OCI-LY1 (cell line): ENCODE data around the gene ABHD6.

Experiments
- H2AFZ ChIP-seq: fragments of 200-600 bp; sonication (generic), shearing (Covaris generic); 2 replicates; pipeline ENCODE4 v1.6.0; 2014; ENCODE audit warnings: antibody characterized with exemption, mild to moderate bottlenecking, low read length
- H3F3A ChIP-seq: fragments of 200-600 bp; sonication (generic), shearing (Covaris generic); 2 replicates; pipeline ENCODE4 v1.6.0; 2014; ENCODE audit warnings: mild to moderate bottlenecking, antibody characterized with exemption, low read length, moderate library complexity; ENCODE audit not compliant: insufficient read depth
- H3K27ac ChIP-seq: fragments of 200-600 bp; sonication (generic); 2 replicates; pipeline ENCODE4 v1.5.1; 2014; ENCODE audit warnings: low read length, mixed run types, mild to moderate bottlenecking, low read depth; ENCODE audit not compliant: poor library complexity, severe bottlenecking
- H3K27me3 ChIP-seq: fragments of 200-600 bp; sonication (generic); 2 replicates; pipeline ENCODE4 v1.6.0; 2014; ENCODE audit warnings: antibody characterized with exemption, mild to moderate bottlenecking, low read length, moderate library complexity; ENCODE audit not compliant: insufficient read depth
- H3K36me3 ChIP-seq: fragments of 200-600 bp; sonication (generic); 2 replicates; pipeline ENCODE4 v1.6.1; 2014; ENCODE audit warnings: mild to moderate bottlenecking, antibody characterized with exemption, low read length, moderate library complexity, mixed read lengths; ENCODE audit not compliant: insufficient read depth
- H3K4me1 ChIP-seq: fragments of 200-600 bp; sonication (generic); 2 replicates; pipeline ENCODE4 v1.5.1; 2014; ENCODE audit warnings: mild to moderate bottlenecking, low read length, moderate library complexity; ENCODE audit not compliant: insufficient read depth, severe bottlenecking
- H3K4me2 ChIP-seq: fragments of 200-600 bp; sonication (generic), shearing (Covaris generic); 2 replicates; pipeline ENCODE4 v1.6.1; 2014; ENCODE audit warnings: low read length
- H3K4me3 ChIP-seq: fragments of 200-600 bp; sonication (generic); 2 replicates; pipeline ENCODE4 v1.5.1; 2014; ENCODE audit warnings: low read length, low read depth, mild to moderate bottlenecking, mixed read lengths; ENCODE audit not compliant: poor library complexity, severe bottlenecking
- H3K79me2 ChIP-seq: fragments of 200-600 bp; shearing (Covaris generic); 2 replicates; pipeline ENCODE4 v1.6.1; 2016; ENCODE audit warnings: mixed run types, low read length, mixed read lengths; ENCODE audit not compliant: insufficient read depth
- H3K9ac ChIP-seq: fragments of 200-600 bp; sonication (generic), shearing (Covaris generic); 2 replicates; pipeline ENCODE4 v1.6.1; 2014; ENCODE audit warnings: mild to moderate bottlenecking, low read length, mixed read lengths
- H3K9me2 ChIP-seq: fragments of 200-600 bp; sonication (generic), shearing (Covaris generic); 2 replicates; pipeline ENCODE4 v1.6.1; 2014; ENCODE audit warnings: low read depth, mild to moderate bottlenecking, low read length, mixed read lengths
- H3K9me3 ChIP-seq: fragments of 200-600 bp; shearing (Covaris generic); 2 replicates; pipeline ENCODE4 v1.6.1; 2014; ENCODE audit warnings: low read length, mixed read lengths
- H4K20me1 ChIP-seq: fragments of 200-600 bp; sonication (generic), shearing (Covaris generic); 2 replicates; pipeline ENCODE4 v1.6.0; 2016; ENCODE audit warnings: mild to moderate bottlenecking, low read length; ENCODE audit not compliant: insufficient read depth
- CTCF ChIP-seq: fragments of 200-600 bp; sonication (generic), shearing (Covaris generic); IDR thresholded peaks from 2 replicates; pipeline ENCODE4 v1.5.1; 2017; ENCODE audit warnings: mild to moderate bottlenecking, antibody characterized with exemption, low read length, moderate library complexity, mixed read lengths
- EZH2 ChIP-seq: fragments of 200-600 bp; sonication (generic), shearing (Covaris generic); IDR thresholded peaks from 2 replicates; pipeline ENCODE4 v1.8.0; 2017; ENCODE audit warnings: borderline replicate concordance, mixed run types, mild to moderate bottlenecking, antibody characterized with exemption, low read length, moderate library complexity, mixed read lengths

The ABHD6 gene

GRCh38 chr3:58296843-58297242 lies 59.3 kb downstream of the ABHD6 start:
- Histone ChIP-seq H3K79me2 (no peaks in the 10 kb centered on the region), H3K9me3 (no peaks in the 10 kb centered on the region; the same call in 1 of the 2 replicates), H3K27ac (no peak overlapping the region), H2AFZ (no peak overlapping the region), H3K9ac (no peak overlapping the region), H3K4me2 (no peak overlapping the region), H3F3A (no peaks in the 10 kb centered on the region), H3K36me3 (peaks cover 7% of the 10 kb centered on the region; the same call in 1 of the 2 replicates), H3K9me2 (no peaks in the 10 kb centered on the region), H3K4me3 (no peak overlapping the region), H3K27me3 (peaks cover 10% of the 10 kb centered on the region; the same call in 1 of the 2 replicates), H3K4me1 (no peaks in the 10 kb centered on the region), H4K20me1 (no peaks in the 10 kb centered on the region)
- TF ChIP-seq EZH2 = no peak
- no peak for TF ChIP-seq CTCF

- TF ChIP-seq EZH2 (no peak), CTCF (no peak)
- H3K9me2 ChIP-seq = no peaks in the 10 kb centered on the region
Observed at GRCh38 chr3:58298190-58298589, 60.6 kb downstream of the ABHD6 start.

GRCh38 chr3:58299075-58299474 lies 61.5 kb downstream of the ABHD6 start:
- H3K4me3 ChIP-seq = no peak overlapping the region
- H3K9ac ChIP-seq = no peak overlapping the region
- no peaks in the 10 kb centered on the region for H3K79me2 ChIP-seq
- no peaks in the 10 kb centered on the region for H3F3A ChIP-seq
- H3K36me3 ChIP-seq = peaks cover 4% of the 10 kb centered on the region; the same call in 1 of the 2 replicates
- peaks cover 12% of the 10 kb centered on the region; the same call in 1 of the 2 replicates for H3K27me3 ChIP-seq
- H3K9me3 ChIP-seq = no peaks in the 10 kb centered on the region; the same call in 1 of the 2 replicates
- TF ChIP-seq CTCF (no peak), EZH2 (no peak)
- no peak overlapping the region for H3K4me2 ChIP-seq
- H4K20me1 ChIP-seq = no peaks in the 10 kb centered on the region
- H3K27ac ChIP-seq = no peak overlapping the region
- no peaks in the 10 kb centered on the region for H3K9me2 ChIP-seq
- H2AFZ ChIP-seq = no peak overlapping the region
- H3K4me1 ChIP-seq = no peaks in the 10 kb centered on the region

More at GRCh38 chr3:58298190-58298589, 60.6 kb downstream of the ABHD6 start:
- no peak overlapping the region for H2AFZ ChIP-seq
- no peak overlapping the region for H3K27ac ChIP-seq
- no peak overlapping the region for H3K4me2 ChIP-seq
- H3K4me3 ChIP-seq = no peak overlapping the region
- H3K9ac ChIP-seq = no peak overlapping the region
- peaks cover 7% of the 10 kb centered on the region; the same call in 1 of the 2 replicates for H3K36me3 ChIP-seq
- no peaks in the 10 kb centered on the region; the same call in 1 of the 2 replicates for H3K9me3 ChIP-seq
- H3K4me1 ChIP-seq = no peaks in the 10 kb centered on the region
- H3K79me2 ChIP-seq = no peaks in the 10 kb centered on the region
- H3K27me3 ChIP-seq = peaks cover 12% of the 10 kb centered on the region; the same call in 1 of the 2 replicates
- H4K20me1 ChIP-seq = no peaks in the 10 kb centered on the region
- no peaks in the 10 kb centered on the region for H3F3A ChIP-seq
